Right renal pelvis (tissue), 4 donors: Measurements from ENCODE around the gene TRPM4. TPM values are rescaled to one million over a fixed set of nuclear protein-coding genes. Genes with fewer than 3 reads are reported as not detected.
"Not testable (repeated sequence)": the region's sequence is repeated elsewhere in the genome, so short reads cannot be mapped to it uniquely, and the experiment has no call there.

ENCODE experiments used
- DNase-seq, 4 donors: peaks; one replicate each; pipeline ENCODE4 v3.0.0-alpha.2; 2013; ENCODE audit warnings: low read depth in 4 of 4, low spot score in 3 of 4, missing footprints in 1 of 4
- polyA plus RNA-seq, 4 donors: library from polyadenylated mRNA; unstranded; fragments of 120-200 nt; gene quantifications; one replicate each; pipeline ENCODE4 v1.2.1, GENCODE V29; 2013; ENCODE audit not compliant: insufficient read length in 4 of 4

Gene TRPM4
- polyA plus RNA-seq, 4 donors: 26.6 to 38.0 (median 31.0) TPM

GRCh38 chr19:49217382-49217781 lies 59.8 kb downstream of the TRPM4 start:
- DNase-seq: no peak

GRCh38 chr19:49222011-49222410 lies 64.4 kb downstream of the TRPM4 start:
- DNase-seq: no peak

GRCh38 chr19:49222528-49222927 lies 64.9 kb downstream of the TRPM4 start:
- no peak for DNase-seq

GRCh38 chr19:49223472-49223871 lies 65.9 kb downstream of the TRPM4 start:
- no peak for DNase-seq

GRCh38 chr19:49224441-49224840 lies 66.8 kb downstream of the TRPM4 start:
- not testable (repeated sequence) for DNase-seq

GRCh38 chr19:49224879-49225278 lies 67.3 kb downstream of the TRPM4 start:
- DNase-seq: no peak

- no peak for DNase-seq
Measured at GRCh38 chr19:49229416-49229815, 71.8 kb downstream of the TRPM4 start.

- no peak for DNase-seq
Measured at GRCh38 chr19:49231389-49231788, 73.8 kb downstream of the TRPM4 start.

GRCh38 chr19:49231804-49232203 lies 74.2 kb downstream of the TRPM4 start:
- DNase-seq: no peak

- DNase-seq: no peak
Measured at GRCh38 chr19:49233163-49233562, 75.6 kb downstream of the TRPM4 start.

GRCh38 chr19:49241769-49242168 lies 84.2 kb downstream of the TRPM4 start:
- DNase-seq: no peak

- DNase-seq: no peak
Measured at GRCh38 chr19:49243129-49243528, 85.5 kb downstream of the TRPM4 start.

GRCh38 chr19:49243726-49244125 lies 86.1 kb downstream of the TRPM4 start:
- DNase-seq: no peak

- no peak for DNase-seq
Measured at GRCh38 chr19:49244256-49244655, 86.7 kb downstream of the TRPM4 start.

- DNase-seq: no peak
Measured at GRCh38 chr19:49247676-49248075, 90.1 kb downstream of the TRPM4 start.

- DNase-seq: no peak
Measured at GRCh38 chr19:49249933-49250332, 92.3 kb downstream of the TRPM4 start.

GRCh38 chr19:49255674-49256073 lies 98.1 kb downstream of the TRPM4 start:
- no peak for DNase-seq

GRCh38 chr19:49256691-49257090 lies 99.1 kb downstream of the TRPM4 start:
- DNase-seq: no peak

Other genes starting within 250 kb of the TRPM4 start
- gene DHDH, start 224.1 kb upstream of the TRPM4 start, polyA plus RNA-seq: 10 to 100 TPM in 1 of 4 donors, 1 to 10 TPM in 3; 4.9 to 11.6 (median 6.8) TPM
- 10 to 100 TPM; 72.5 to 91.2 (median 79.4) TPM for gene BAX, start 202.9 kb upstream of the TRPM4 start, polyA plus RNA-seq
- 1,000 to 10,000 TPM; 2,163 to 3,232 (median 2,621) TPM for gene FTL, start 192.5 kb upstream of the TRPM4 start, polyA plus RNA-seq
- 10 to 100 TPM; 40.5 to 47.3 (median 41.6) TPM for gene GYS1, start 164.5 kb upstream of the TRPM4 start, polyA plus RNA-seq
- 100 to 1,000 TPM in 1 of 4 donors, 10 to 100 TPM in 3; 77.1 to 105 (median 82.6) TPM for gene RUVBL2, start 163.9 kb upstream of the TRPM4 start, polyA plus RNA-seq
- under 1 TPM in 1 of 4 donors, not detected in 3; 0.26 TPM for gene LHB, start 140.7 kb upstream of the TRPM4 start, polyA plus RNA-seq
- not detected for gene CGB3, start 133.5 kb upstream of the TRPM4 start, polyA plus RNA-seq
- under 1 TPM in 1 of 4 donors, not detected in 3; 0.10 TPM for gene CGB2, start 125.9 kb upstream of the TRPM4 start, polyA plus RNA-seq
- gene CGB1, start 120.9 kb upstream of the TRPM4 start, polyA plus RNA-seq: not detected
- under 1 TPM in 2 of 4 donors, not detected in 2; 0.13 to 0.29 TPM for gene CGB5, start 113.9 kb upstream of the TRPM4 start, polyA plus RNA-seq
- gene CGB8, start 108.7 kb upstream of the TRPM4 start, polyA plus RNA-seq: under 1 TPM in 2 of 4 donors, not detected in 2; 0.12 to 0.51 TPM
- gene CGB7, start 100.0 kb upstream of the TRPM4 start, polyA plus RNA-seq: 1 to 10 TPM in 2 of 4 donors, under 1 TPM in 2; 0.79 to 1.9 (median 1.3) TPM
- gene NTF4, start 93.0 kb upstream of the TRPM4 start, polyA plus RNA-seq: 1 to 10 TPM; 3.0 to 4.6 (median 3.7) TPM
- gene KCNA7, start 85.1 kb upstream of the TRPM4 start, polyA plus RNA-seq: under 1 TPM in 3 of 4 donors, not detected in 1; 0.03 to 0.07 (median 0.06) TPM
- 100 to 1,000 TPM; 317 to 333 (median 329) TPM for gene SNRNP70, start 72.3 kb upstream of the TRPM4 start, polyA plus RNA-seq
- 1 to 10 TPM; 7.7 to 8.9 (median 8.2) TPM for gene LIN7B, start 43.4 kb upstream of the TRPM4 start, polyA plus RNA-seq
- gene C19orf73, start 38.6 kb upstream of the TRPM4 start, polyA plus RNA-seq: 1 to 10 TPM in 1 of 4 donors, under 1 TPM in 3; 0.59 to 1.2 (median 0.86) TPM
- 1 to 10 TPM; 5.5 to 9.4 (median 6.0) TPM for gene PPFIA3, start 38.2 kb upstream of the TRPM4 start, polyA plus RNA-seq
- gene HRC, start 2.4 kb upstream of the TRPM4 start, polyA plus RNA-seq: 10 to 100 TPM; 27.0 to 30.6 (median 29.7) TPM
- gene SLC6A16, start 167.4 kb downstream of the TRPM4 start, polyA plus RNA-seq: 1 to 10 TPM; 2.5 to 3.3 (median 2.8) TPM
- gene CD37, start 177.6 kb downstream of the TRPM4 start, polyA plus RNA-seq: 10 to 100 TPM; 28.9 to 42.9 (median 36.0) TPM
- gene TEAD2, start 204.6 kb downstream of the TRPM4 start, polyA plus RNA-seq: 100 to 1,000 TPM in 2 of 4 donors, 10 to 100 TPM in 2; 95.9 to 107 (median 102) TPM
- 1 to 10 TPM; 3.3 to 6.9 (median 5.4) TPM for gene DKKL1, start 206.1 kb downstream of the TRPM4 start, polyA plus RNA-seq
- gene KASH5, start 230.5 kb downstream of the TRPM4 start, polyA plus RNA-seq: under 1 TPM in 3 of 4 donors, not detected in 1; 0.21 to 0.48 (median 0.29) TPM